Tibial artery (tissue), 4 donors: Measurements from ENCODE around the gene CASK.

ENCODE experiments used
- DNase-seq, 2 donors: peaks; one replicate each; pipeline ENCODE4 v3.0.0-alpha.2; 2019
- H3K27ac ChIP-seq, 2 donors: fragments of 200-600 bp; sonication (generic) in 1 of 2; 1 replicate in 1 of 2; 2 replicates in 1 of 2; pipeline ENCODE4 v1.5.1; 2018 to 2019; ENCODE audit warnings: mild to moderate bottlenecking in 1 of 2
- H3K27me3 ChIP-seq, 2 donors: fragments of 200-600 bp; sonication (generic) in 1 of 2; one replicate each; pipeline versions ENCODE4 v1.5.1 to v1.6.0; 2016 to 2019
- H3K36me3 ChIP-seq, 3 donors: fragments of 200-600 bp; sonication (generic) in 2 of 3; one replicate each; pipeline ENCODE4 v1.5.1; 2016 to 2019; ENCODE audit warnings: mild to moderate bottlenecking in 2 of 3
- H3K4me1 ChIP-seq, 4 donors: fragments of 200-600 bp; sonication (generic) in 2 of 4; 1 replicate in 3 of 4; 2 replicates in 1 of 4; pipeline ENCODE4 v1.5.1; 2016 to 2019
- H3K4me3 ChIP-seq, 2 donors: fragments of 200-600 bp; sonication (generic) in 1 of 2; 1 replicate in 1 of 2; 2 replicates in 1 of 2; pipeline ENCODE4 v1.5.1; 2018 to 2019; ENCODE audit warnings: mild to moderate bottlenecking in 2 of 2
- H3K9me3 ChIP-seq, 3 donors: fragments of 200-600 bp; sonication (generic) in 1 of 3; one replicate each; pipeline ENCODE4 v1.5.1; 2016 to 2019
- CTCF ChIP-seq, 2 experiments: fragments of 200-600 bp in 1 of 2; fragments of 450-650 bp in 1 of 2; IDR thresholded peaks; one replicate each; pipeline ENCODE4 v1.5.1; 2017 to 2019; ENCODE audit warnings: antibody characterized with exemption in 2 of 2, mild to moderate bottlenecking in 1 of 2, moderate library complexity in 1 of 2
- intact Hi-C: fragments of 100-400 bp; cut with DNase I; formaldehyde crosslinking; loops from one replicate; pipeline ENCODE4 v1.15.0; 2023; ENCODE audit warnings: low total_unique reads

CASK gene

GRCh38 chrX:41602816-41603345 lies 320.5 kb downstream of the CASK start:
- no peak for TF ChIP-seq CTCF (IDR thresholded peaks at IDR 0.05)

DNA sequence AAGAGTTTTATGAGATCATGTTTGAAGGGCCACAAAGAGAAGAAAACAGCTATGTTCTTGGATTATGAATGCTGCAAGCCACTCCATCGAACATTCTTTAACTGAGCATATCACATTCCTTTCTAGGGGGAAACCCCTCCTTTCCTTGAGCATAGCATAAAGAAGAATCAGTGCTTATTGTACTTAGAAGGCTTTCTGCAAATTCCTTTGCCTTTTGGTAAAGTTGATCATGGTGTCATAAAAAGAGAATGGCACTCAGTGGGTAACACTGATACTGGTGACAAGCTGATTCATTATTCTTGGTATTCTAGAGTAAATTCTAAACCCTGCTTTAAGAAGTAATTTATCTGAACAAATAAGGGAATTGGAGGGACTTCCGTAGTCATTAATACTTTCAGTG lies 323.1 kb downstream of the CASK start:
- peak overlapping the region in 1 of 2 donors; percentile 28 for H3K27ac ChIP-seq
- DNase-seq: no peak

More at GRCh38 chrX:41602816-41603345, 320.5 kb downstream of the CASK start:
- Histone ChIP-seq H3K36me3 (no peaks in the 10 kb centered on the region), H3K27me3 (no peaks in the 10 kb centered on the region), H3K4me1 (peaks cover 0 to 48% (median under 1%) of the 10 kb centered on the region in 4 donors), H3K4me3 (no peak overlapping the region), H3K27ac (peak overlapping the region in 1 of 2 donors; percentile 15), H3K9me3 (no peaks in the 10 kb centered on the region)
- no peak for DNase-seq
- intact Hi-C loops: no loop called here

DNA sequence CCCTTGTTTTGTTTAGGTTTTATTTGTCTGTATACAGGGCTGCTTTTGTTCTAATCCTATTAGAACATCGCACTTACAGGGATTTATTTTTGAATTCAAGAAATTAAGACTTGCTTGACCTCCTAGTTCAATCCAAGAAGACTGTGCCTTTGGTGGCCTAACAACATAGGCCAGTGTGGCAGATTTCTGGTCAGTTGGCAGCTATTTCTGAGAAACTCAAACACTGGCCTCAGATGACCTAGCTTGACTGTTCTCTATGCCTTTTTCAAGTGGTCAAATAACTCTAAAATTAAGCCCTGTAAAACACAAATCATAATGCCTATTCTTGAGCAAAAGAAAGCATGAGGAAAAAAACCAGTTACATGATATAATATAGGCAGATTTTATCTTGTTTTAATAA lies 323.8 kb downstream of the CASK start:
- TF ChIP-seq CTCF (IDR thresholded peaks at IDR 0.05): no peak
- Histone ChIP-seq H3K4me1 (peaks cover 0 to 55% (median under 1%) of the 10 kb centered on the region in 4 donors), H3K4me3 (no peak overlapping the region), H3K27me3 (no peaks in the 10 kb centered on the region), H3K27ac (peak overlapping the region in 1 of 2 donors; percentile 28), H3K9me3 (no peaks in the 10 kb centered on the region), H3K36me3 (no peaks in the 10 kb centered on the region)
- DNase-seq: no peak
- intact Hi-C loops: no loop called here

More for the DNA sequence above, 323.1 kb downstream of the CASK start:
- H3K4me1 ChIP-seq: peaks cover 0 to 55% (median under 1%) of the 10 kb centered on the region in 4 donors
- no peaks in the 10 kb centered on the region for H3K27me3 ChIP-seq
- no peak overlapping the region for H3K4me3 ChIP-seq
- intact Hi-C loops: no loop called here
- TF ChIP-seq CTCF (IDR thresholded peaks at IDR 0.05): no peak
- H3K9me3 ChIP-seq: no peaks in the 10 kb centered on the region
- no peaks in the 10 kb centered on the region for H3K36me3 ChIP-seq

DNA sequence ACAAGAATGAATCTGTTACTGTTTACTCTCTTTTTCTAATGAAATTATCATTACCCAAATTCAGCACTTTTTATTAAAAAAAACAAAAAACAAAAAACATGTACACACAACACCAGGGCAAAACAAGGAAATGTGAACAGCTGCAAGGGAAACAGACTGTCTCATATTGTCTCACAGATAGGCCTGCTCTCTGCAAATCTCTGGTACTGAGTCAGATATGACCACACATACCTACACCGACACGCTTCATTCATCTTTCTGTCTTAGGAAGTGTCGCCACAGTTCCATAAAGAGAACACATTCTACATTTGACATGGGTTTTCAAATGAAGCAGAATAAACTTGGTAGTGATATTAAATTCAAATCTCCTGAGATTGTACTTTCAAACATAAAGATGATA lies 326.8 kb downstream of the CASK start:
- Histone ChIP-seq H3K36me3 (no peaks in the 10 kb centered on the region), H3K4me1 (peaks cover 0 to 44% (median 0%) of the 10 kb centered on the region in 4 donors), H3K27ac (no peak overlapping the region), H3K9me3 (no peaks in the 10 kb centered on the region), H3K27me3 (no peaks in the 10 kb centered on the region), H3K4me3 (no peak overlapping the region)
- no peak for DNase-seq
- intact Hi-C loops: no loop called here
- TF ChIP-seq CTCF (IDR thresholded peaks at IDR 0.05): no peak

DNA sequence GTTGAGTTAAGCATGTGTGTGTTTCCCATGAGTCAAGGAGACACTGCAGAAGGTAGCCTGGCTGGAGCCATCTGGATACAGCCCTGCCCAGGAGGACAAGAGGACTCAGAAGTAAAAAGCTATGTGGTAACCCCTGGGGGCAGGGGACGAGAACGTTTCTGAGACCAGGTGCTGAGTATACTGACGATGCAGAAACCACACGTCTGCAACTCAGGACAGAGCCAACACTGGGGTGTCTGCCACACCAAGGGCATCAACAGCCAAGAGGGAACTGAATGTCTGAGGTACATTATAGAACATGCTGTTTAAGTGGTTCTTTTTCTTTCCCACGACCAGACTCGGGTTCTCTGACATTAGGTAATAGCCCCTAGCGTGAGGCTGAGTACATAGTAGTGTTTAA lies 328.7 kb downstream of the CASK start:
- Histone ChIP-seq H3K4me3 (no peak overlapping the region), H3K27me3 (no peaks in the 10 kb centered on the region), H3K9me3 (no peaks in the 10 kb centered on the region), H3K27ac (peak overlapping the region; percentile 52 to 66), H3K4me1 (peaks cover 0 to 34% (median 0%) of the 10 kb centered on the region in 4 donors), H3K36me3 (no peaks in the 10 kb centered on the region)
- TF ChIP-seq CTCF (IDR thresholded peaks at IDR 0.05): no peak
- intact Hi-C loops: no loop called here
- DNase-seq: no peak

GRCh38 chrX:41591906-41592305 lies 331.4 kb downstream of the CASK start:
- no peaks in the 10 kb centered on the region for H3K27me3 ChIP-seq
- H3K4me1 ChIP-seq: peaks cover 0 to 34% (median 0%) of the 10 kb centered on the region in 4 donors
- no peak overlapping the region for H3K4me3 ChIP-seq
- H3K9me3 ChIP-seq: no peaks in the 10 kb centered on the region
- no peaks in the 10 kb centered on the region for H3K36me3 ChIP-seq
- DNase-seq: no peak
- intact Hi-C loops: no loop called here
- no peak for TF ChIP-seq CTCF (IDR thresholded peaks at IDR 0.05)
- H3K27ac ChIP-seq: no peak overlapping the region
